ENCODE results near the gene EFCAB5. TPM values are rescaled to one million over a fixed set of nuclear protein-coding genes. Genes with fewer than 3 reads are reported as not detected.

Gene EFCAB5
- total RNA-seq, 1 donor from 2014 or later: 0.37 TPM

- no peak for TF ChIP-seq CTCF (IDR thresholded peaks at IDR 0.05)
- H3K36me3 Mint-ChIP-seq (ENCODE audit: low read depth): no peaks in the 10 kb centered on the region
- H3K4me3 Mint-ChIP-seq (ENCODE audit: unreplicated experiment): no peak overlapping the region
- no peaks in the 10 kb centered on the region for H3K9me3 Mint-ChIP-seq (ENCODE audit: low read depth)
- H3K27ac Mint-ChIP-seq (ENCODE audit: unreplicated experiment): no peak overlapping the region
- no peaks in the 10 kb centered on the region for H3K4me1 Mint-ChIP-seq (ENCODE audit: low read depth)
- H3K27me3 Mint-ChIP-seq (ENCODE audit: low read depth): no peaks in the 10 kb centered on the region
- no peak for DNase-seq (ENCODE audit: low spot score)
Observed at GRCh38 chr17:29973005-29973404, 31.6 kb downstream of the EFCAB5 start.

GRCh38 chr17:29977836-29978235, 36.4 kb downstream of the EFCAB5 start:
- no peaks in the 10 kb centered on the region for H3K9me3 Mint-ChIP-seq (ENCODE audit: low read depth)
- no peaks in the 10 kb centered on the region for H3K27me3 Mint-ChIP-seq (ENCODE audit: low read depth)
- H3K36me3 Mint-ChIP-seq (ENCODE audit: low read depth): no peaks in the 10 kb centered on the region
- H3K4me3 Mint-ChIP-seq (ENCODE audit: unreplicated experiment): no peak overlapping the region
- no peak for TF ChIP-seq CTCF (IDR thresholded peaks at IDR 0.05)
- H3K27ac Mint-ChIP-seq (ENCODE audit: unreplicated experiment): no peak overlapping the region
- no peaks in the 10 kb centered on the region for H3K4me1 Mint-ChIP-seq (ENCODE audit: low read depth)
- no peak for DNase-seq (ENCODE audit: low spot score)

- DNase-seq (ENCODE audit: low spot score): no peak
- no peaks in the 10 kb centered on the region for H3K4me1 Mint-ChIP-seq (ENCODE audit: low read depth)
Observed at GRCh38 chr17:29980261-29980660, 38.8 kb downstream of the EFCAB5 start.

GRCh38 chr17:29982991-29983653, 41.7 kb downstream of the EFCAB5 start:
- H3K9me3 Mint-ChIP-seq (ENCODE audit: low read depth): peaks cover 9% of the 10 kb centered on the region
- no peak for TF ChIP-seq CTCF (IDR thresholded peaks at IDR 0.05)
- DNase-seq (ENCODE audit: low spot score): no peak
- no peak overlapping the region for H3K27ac Mint-ChIP-seq (ENCODE audit: unreplicated experiment)
- H3K4me3 Mint-ChIP-seq (ENCODE audit: unreplicated experiment): no peak overlapping the region
- H3K27me3 Mint-ChIP-seq (ENCODE audit: low read depth): peaks cover 2% of the 10 kb centered on the region
- H3K36me3 Mint-ChIP-seq (ENCODE audit: low read depth): peaks cover 4% of the 10 kb centered on the region
- H3K4me1 Mint-ChIP-seq (ENCODE audit: low read depth): no peaks in the 10 kb centered on the region

More at GRCh38 chr17:29980261-29980660, 38.8 kb downstream of the EFCAB5 start:
- TF ChIP-seq CTCF (IDR thresholded peaks at IDR 0.05): no peak
- H3K9me3 Mint-ChIP-seq (ENCODE audit: low read depth): peaks cover 3% of the 10 kb centered on the region
- H3K36me3 Mint-ChIP-seq (ENCODE audit: low read depth): peaks cover 2% of the 10 kb centered on the region
- peaks cover 2% of the 10 kb centered on the region for H3K27me3 Mint-ChIP-seq (ENCODE audit: low read depth)
- H3K4me3 Mint-ChIP-seq (ENCODE audit: unreplicated experiment): no peak overlapping the region
- no peak overlapping the region for H3K27ac Mint-ChIP-seq (ENCODE audit: unreplicated experiment)

- no peak for DNase-seq (ENCODE audit: low spot score)
- Mint-ChIP-seq H3K27me3 (ENCODE audit: low read depth) (peaks cover 9% of the 10 kb centered on the region), H3K4me3 (ENCODE audit: unreplicated experiment) (no peak overlapping the region), H3K27ac (ENCODE audit: unreplicated experiment) (no peak overlapping the region), H3K9me3 (ENCODE audit: low read depth) (peaks cover 11% of the 10 kb centered on the region), H3K36me3 (ENCODE audit: low read depth) (peaks cover 5% of the 10 kb centered on the region), H3K4me1 (ENCODE audit: low read depth) (no peaks in the 10 kb centered on the region)
- TF ChIP-seq CTCF (IDR thresholded peaks at IDR 0.05): no peak
Observed at GRCh38 chr17:29996458-29996857, 55.0 kb downstream of the EFCAB5 start.

All from chondrocyte (in vitro differentiated cells).